Stimulated activated CD8-positive, alpha-beta memory T cell treated with anti-CD3 and anti-CD28 coated beads, Interleukin-4, amount 100 ng/mL, for 1 hour (primary cell): ENCODE data around the gene CIB2.
A peak's percentile ranks its signal among the peaks of the same experiment; 100 is the strongest.

Experiments used
- DNase-seq, 2 donors: peaks; one replicate each; pipeline ENCODE4 v3.0.0-alpha.2; 2020; ENCODE audit warnings: low read depth in 2 of 2, low spot score in 1 of 2

Gene CIB2

DNA sequence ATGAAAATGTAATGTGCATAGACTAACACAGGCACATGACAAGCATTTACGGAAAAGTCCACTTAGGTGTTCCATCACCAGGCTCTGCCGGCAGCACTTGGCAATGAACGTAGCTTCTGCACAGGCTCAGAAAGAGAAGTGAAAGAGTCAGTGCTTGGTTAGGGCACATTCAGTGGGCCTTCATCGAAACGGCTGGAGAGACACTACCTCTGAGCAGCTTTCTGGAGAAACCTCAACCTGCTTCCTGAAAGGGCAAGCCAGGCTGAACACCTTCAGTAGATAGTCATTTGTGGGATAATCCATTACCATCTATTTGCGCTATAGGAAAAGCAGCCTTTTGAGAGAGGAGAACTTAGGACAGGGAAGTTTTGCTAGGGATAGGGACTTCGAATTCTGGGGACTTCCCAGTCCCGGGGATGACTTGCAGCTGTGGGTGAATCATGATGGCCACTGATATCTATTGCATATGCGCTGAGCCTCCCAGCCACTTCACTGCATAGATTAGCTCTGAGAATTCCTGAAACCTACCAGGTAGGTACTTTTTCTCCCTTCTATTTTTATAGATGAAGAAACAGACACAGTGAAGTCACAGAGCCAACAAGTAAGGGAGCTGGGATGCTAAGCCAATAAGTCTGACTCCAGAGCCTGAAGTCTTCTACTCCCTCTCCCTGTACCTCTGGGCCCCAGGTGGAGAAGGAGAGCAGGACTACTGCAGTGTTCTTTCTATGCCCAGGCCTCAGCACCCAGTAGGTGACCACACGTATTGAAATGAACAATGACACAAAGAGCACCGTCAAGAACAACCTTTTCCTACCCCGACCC is 43.1 kb downstream of the CIB2 start:
- DNase-seq = no peak

- no peak for DNase-seq
Observed at GRCh38 chr15:78085928-78086327, 45.3 kb downstream of the CIB2 start.

GRCh38 chr15:78084449-78084750 is 46.8 kb downstream of the CIB2 start:
- no peak for DNase-seq

DNA sequence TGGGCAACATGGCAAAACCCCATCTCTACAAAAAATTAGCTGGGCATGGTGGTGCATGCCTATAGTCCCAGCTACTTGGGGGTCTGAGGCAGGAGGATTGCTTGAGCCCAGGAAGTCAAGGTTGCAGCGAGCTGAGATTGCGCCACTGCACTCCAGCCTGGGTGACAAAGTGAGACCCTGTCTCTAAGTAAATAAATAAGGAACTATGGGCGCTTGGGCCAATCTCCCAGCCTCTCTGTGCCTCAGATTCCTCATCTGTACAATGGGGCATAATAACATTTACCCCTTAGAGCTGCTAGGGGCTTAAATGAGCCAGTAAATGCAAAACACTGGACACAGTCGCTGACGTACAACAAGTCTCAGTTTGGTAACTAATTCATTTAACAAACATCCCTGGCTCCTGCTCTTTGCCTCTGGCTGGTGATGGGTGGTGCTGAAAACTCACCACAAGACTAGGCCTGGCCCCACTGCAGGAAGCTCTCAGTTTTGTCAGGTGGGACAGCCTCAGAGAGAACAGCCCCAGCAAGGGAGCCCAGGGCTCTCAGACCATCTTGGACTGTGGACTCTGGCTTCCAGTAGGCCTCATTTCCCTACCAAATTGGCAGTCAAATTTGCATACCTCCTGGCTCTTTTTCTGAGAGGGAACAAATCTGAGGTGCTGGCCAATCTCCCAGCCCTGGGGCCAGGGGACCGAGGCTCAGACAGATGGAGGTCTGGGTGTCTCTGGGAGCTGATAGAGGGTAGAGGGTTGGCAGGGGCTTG is 47.4 kb downstream of the CIB2 start:
- no peak for DNase-seq

DNA sequence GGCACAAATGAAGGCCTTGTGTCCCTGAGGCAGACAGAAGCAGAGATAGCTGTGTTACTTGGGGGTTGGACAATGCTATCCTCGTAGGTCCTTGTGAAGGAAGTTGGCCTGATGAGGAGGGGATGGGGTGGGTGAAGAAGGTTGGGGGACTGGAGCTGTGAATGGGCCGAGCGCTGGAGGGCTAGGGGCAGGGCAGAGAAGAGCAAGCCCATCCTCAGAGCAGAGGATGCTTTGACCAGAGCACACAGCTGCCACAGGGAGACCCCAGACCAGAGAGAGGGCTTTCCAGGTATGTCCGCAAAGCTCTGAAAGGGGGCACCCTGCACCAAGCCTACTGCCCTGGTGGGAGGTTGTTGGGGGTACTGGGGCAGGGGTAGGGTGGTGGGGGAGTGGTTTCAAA is 48.1 kb downstream of the CIB2 start:
- no peak for DNase-seq

- DNase-seq = no peak
Observed at GRCh38 chr15:78082743-78083110, 48.5 kb downstream of the CIB2 start.

DNA sequence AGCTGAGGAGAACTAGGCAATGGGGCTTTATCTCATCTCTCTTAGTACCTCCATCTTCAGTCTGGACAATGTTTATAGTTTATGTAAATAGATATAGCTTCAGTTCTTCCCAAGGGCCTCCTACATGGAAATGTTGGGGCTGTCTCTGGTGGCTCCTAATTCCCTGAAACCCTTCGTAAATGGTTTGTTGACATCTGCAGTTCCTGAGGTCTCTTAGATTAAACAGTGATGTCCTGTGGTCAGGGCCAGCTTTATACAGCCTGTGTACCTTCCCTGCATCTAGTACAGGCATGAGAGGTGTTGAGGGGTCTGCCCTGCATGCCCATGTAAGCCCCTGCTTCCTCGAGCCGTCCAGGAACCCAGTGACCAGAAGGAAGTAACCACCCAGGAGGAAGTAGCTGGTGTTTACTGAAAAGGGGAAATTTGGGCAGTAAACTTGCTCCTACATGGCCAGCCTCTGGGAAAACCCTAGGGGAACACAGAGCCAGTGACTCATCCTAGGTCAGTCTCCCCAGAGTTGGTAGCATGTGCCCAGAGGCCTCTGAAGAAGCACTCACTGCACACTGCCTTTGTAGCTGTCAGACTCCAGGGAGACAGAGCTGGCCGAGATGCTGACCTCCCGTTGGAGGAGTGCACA is 49.0 kb downstream of the CIB2 start:
- DNase-seq = no peak

- DNase-seq = no peak
Observed at GRCh38 chr15:78080088-78080460, 51.2 kb downstream of the CIB2 start.

- DNase-seq = no peak
Observed at GRCh38 chr15:78079298-78080087, 51.8 kb downstream of the CIB2 start.

GRCh38 chr15:78077871-78078210 is 53.4 kb downstream of the CIB2 start:
- no peak for DNase-seq

GRCh38 chr15:78077053-78077870 is 54.0 kb downstream of the CIB2 start, which contains the start of gene TBC1D2B:
Gene TBC1D2B (minus strand): TSS chr15:78077711. CDS start chr15:78077652, 59 bp downstream.
- peak in 1 of 2 donors; percentile 51 for DNase-seq

- no peak for DNase-seq
Observed at GRCh38 chr15:78076231-78077052, 54.8 kb downstream of the CIB2 start.

GRCh38 chr15:78075490-78076230 is 55.6 kb downstream of the CIB2 start:
- no peak for DNase-seq

DNA sequence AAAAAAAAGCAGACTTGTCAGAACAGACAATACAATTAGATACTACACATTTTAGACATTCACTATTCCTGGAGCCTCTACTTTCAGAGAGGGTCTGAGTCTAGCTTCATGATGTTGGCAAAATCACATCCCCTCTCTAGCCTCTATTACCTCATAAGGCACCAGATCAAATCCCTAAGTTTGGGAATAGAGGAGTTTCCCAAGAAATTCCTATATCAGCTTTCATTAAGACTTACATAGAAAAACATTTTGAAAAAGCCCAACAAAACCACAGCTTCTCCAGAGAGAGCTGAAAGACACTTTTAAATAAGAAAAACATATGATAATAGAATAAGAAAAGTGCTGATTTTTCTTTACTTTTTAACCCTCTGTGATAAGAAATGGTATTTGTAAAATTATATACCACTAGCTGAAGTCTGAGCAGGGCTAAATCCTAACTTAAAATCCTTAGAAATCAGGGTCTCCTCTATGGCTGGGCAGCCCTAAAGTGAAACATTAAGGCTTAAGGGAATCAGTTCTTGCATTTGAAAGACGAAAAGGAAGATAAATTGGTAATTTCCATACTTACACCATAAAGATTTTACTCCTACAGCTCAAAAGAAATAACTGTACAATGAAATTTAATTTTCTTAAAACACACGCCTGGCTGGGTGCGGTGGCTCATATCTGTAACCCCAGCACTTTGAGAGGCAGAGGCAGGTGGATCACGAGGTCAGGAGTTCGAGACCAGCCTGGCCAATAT is 58.0 kb downstream of the CIB2 start:
- no peak for DNase-seq

DNA sequence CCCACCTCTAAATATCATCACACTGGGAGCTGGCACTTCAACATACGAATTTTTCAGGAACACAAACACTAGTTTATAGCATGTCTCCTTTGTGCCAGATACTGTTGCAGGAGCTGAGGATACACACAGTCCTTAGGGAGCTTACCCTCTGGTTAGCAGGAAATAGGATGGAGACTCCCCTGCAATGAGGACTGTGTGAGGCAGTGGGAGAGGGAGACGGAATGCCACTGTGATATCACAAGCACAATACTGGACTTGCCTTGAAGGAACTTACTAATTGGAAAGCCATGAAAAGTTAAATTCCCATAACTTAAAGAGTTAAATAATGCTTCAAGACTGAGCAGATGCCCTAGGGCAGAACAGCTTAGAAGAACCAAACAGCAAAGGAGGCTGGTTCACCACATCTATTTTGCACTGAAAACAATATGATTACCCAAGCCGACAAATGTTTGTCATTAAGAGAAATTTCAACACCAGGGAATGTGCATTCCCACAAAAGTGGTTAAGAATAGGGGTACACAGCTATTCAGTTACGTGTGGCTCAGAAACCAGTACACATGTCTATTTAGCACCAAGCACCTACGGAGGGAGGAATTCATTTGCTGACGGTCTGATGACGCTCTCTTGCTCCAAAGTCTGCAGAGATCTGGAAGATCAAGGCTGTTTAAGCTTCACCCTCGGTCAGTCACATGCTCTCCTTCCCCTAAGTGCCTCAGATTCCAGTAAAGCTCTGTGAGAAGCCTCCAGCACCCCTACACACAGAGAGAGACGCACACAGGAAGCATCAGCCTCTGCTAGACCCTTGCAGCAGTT is 59.0 kb downstream of the CIB2 start:
- no peak for DNase-seq

- DNase-seq = no peak
Observed at GRCh38 chr15:78071383-78071782, 59.9 kb downstream of the CIB2 start.

DNA sequence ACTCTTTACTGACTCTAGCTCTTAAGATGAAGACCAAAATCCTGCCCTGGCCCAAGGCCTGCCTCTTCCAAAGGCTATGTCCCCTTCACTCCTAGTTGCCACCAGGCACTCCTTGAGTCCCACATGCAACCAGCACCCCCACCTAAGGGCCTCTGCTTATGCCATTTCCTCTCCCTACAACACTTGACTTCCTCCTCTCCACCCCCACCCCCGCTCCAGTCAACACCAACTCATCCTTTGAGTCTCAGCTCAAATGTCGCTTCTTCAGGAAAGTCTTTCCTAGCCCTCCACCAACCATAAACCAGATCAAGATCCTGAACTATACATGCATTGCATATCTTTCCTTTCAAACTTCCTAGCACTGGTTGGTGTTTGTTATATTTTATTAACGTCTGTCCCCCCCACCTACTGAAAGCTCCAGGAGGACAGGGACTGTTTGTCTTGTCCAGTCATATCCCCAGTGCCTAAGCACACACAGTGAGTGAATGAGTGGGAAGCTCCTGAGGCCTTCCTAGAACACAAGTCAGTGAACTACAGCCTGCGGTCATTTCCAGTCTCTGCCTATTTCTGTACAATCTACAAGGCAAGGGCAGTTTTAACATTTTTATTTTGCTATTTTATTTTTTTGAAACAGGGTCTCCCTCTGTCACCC is 61.1 kb downstream of the CIB2 start:
- DNase-seq = no peak
